Liver (tissue), 9 donors: ENCODE data around the gene STUM. TPM values are rescaled to one million over a fixed set of nuclear protein-coding genes. Genes with fewer than 3 reads are reported as not detected.

Experiments
- DNase-seq: peaks from one replicate; pipeline ENCODE4 v3.0.0-alpha.2; 2017; ENCODE audit warnings: low spot score
- H3K27ac ChIP-seq, 2 donors: one replicate each; pipeline ENCODE4 v1.7.0; 2013; ENCODE audit warnings: inconsistent platforms in 2 of 2, low read length in 2 of 2, control low read depth in 1 of 2, low read depth in 1 of 2, mild to moderate bottlenecking in 1 of 2
- H3K27me3 ChIP-seq, 4 donors: one replicate each; pipeline versions ENCODE4 v1.6.1 to v1.7.0; 2013; ENCODE audit warnings: low read length in 3 of 4, inconsistent platforms in 1 of 4, mild to moderate bottlenecking in 1 of 4, moderate library complexity in 1 of 4; ENCODE audit not compliant: control insufficient read depth in 4 of 4, insufficient read depth in 4 of 4
- H3K36me3 ChIP-seq, 4 donors: one replicate each; pipeline versions ENCODE4 v1.6.1 to v1.7.0; 2013; ENCODE audit warnings: low read length in 3 of 4, mild to moderate bottlenecking in 3 of 4, low read depth in 1 of 4, moderate library complexity in 1 of 4; ENCODE audit not compliant: control insufficient read depth in 4 of 4, insufficient read depth in 3 of 4
- H3K4me1 ChIP-seq, 4 donors: one replicate each; pipeline versions ENCODE4 v1.6.1 to v1.7.0; 2013; ENCODE audit warnings: low read length in 3 of 4, mild to moderate bottlenecking in 3 of 4, moderate library complexity in 1 of 4; ENCODE audit not compliant: control insufficient read depth in 4 of 4, insufficient read depth in 4 of 4
- H3K4me3 ChIP-seq, 3 donors: one replicate each; pipeline versions ENCODE4 v1.6.1 to v1.7.0; 2013; ENCODE audit warnings: low read length in 3 of 3, control low read depth in 1 of 3, low read depth in 1 of 3, mild to moderate bottlenecking in 1 of 3
- H3K9ac ChIP-seq, 2 donors: one replicate each; pipeline ENCODE4 v1.7.0; 2013; ENCODE audit warnings: low read length in 2 of 2, mild to moderate bottlenecking in 2 of 2, moderate library complexity in 2 of 2, control low read depth in 1 of 2, low read depth in 1 of 2
- H3K9me3 ChIP-seq, 4 donors: one replicate each; pipeline versions ENCODE4 v1.6.1 to v1.7.0; 2013; ENCODE audit warnings: low read length in 3 of 4; ENCODE audit not compliant: control insufficient read depth in 4 of 4
- FOXA1 ChIP-seq: IDR thresholded peaks from 2 replicates; pipeline ENCODE4 v1.6.1; 2016; ENCODE audit warnings: antibody characterized with exemption
- FOXA2 ChIP-seq: IDR thresholded peaks from 2 replicates; pipeline ENCODE4 v1.6.1; 2016; ENCODE audit warnings: antibody characterized with exemption
- HNF4A ChIP-seq, 2 donors: conservative IDR thresholded peaks; 2 replicates each; pipeline ENCODE4 v1.6.1; 2016; ENCODE audit warnings: antibody characterized with exemption in 2 of 2, mild to moderate bottlenecking in 2 of 2
- HNF4G ChIP-seq: IDR thresholded peaks from 2 replicates; pipeline ENCODE4 v1.6.1; 2016; ENCODE audit warnings: antibody characterized with exemption
- JUND ChIP-seq, 2 donors: IDR thresholded peaks; 2 replicates each; pipeline ENCODE4 v1.6.1; 2016; ENCODE audit warnings: antibody characterized with exemption in 2 of 2
- RAD21 ChIP-seq, 2 donors: IDR thresholded peaks; 2 replicates each; pipeline ENCODE4 v1.6.1; 2016; ENCODE audit warnings: antibody characterized with exemption in 2 of 2, mild to moderate bottlenecking in 2 of 2
- SP1 ChIP-seq: IDR thresholded peaks from 2 replicates; pipeline ENCODE4 v1.6.1; 2018; ENCODE audit warnings: antibody characterized with exemption, mild to moderate bottlenecking
- TAF1 ChIP-seq: conservative IDR thresholded peaks from 2 replicates; pipeline ENCODE4 v1.6.1; 2016; ENCODE audit warnings: antibody characterized with exemption, mild to moderate bottlenecking
- YY1 ChIP-seq: IDR thresholded peaks from 2 replicates; pipeline ENCODE4 v1.6.1; 2016; ENCODE audit warnings: antibody characterized with exemption, mild to moderate bottlenecking
- WGBS: extraction: QIAGEN DNeasy Blood & Tissue Kit; methylation state at CpG from one replicate; pipeline ENCODE4 v1.1.7; 2013; 5-methylcytosine and 5-hydroxymethylcytosine counted together
- polyA plus RNA-seq, 2 donors: library from polyadenylated mRNA; stranded (reverse) in 1 of 2; unstranded in 1 of 2; fragments of 200-250 nt in 1 of 2; fragments of >200 nt in 1 of 2; fragmentation: Nextera tagmentation in 1 of 2; extraction: Ambion mirVana in 1 of 2; gene quantifications; one replicate each; pipeline versions ENCODE4 v1.2.1 to v1.2.3, GENCODE V29; 2013 to 2015
- total RNA-seq, 2 donors: library from RNA; depleted of rRNA; stranded (reverse); fragments of >200 nt; gene quantifications; one replicate each; pipeline ENCODE4 v1.2.3, GENCODE V29; 2014
- TF ChIP-seq, protein P1 (sequence below): fragments of 150-350 bp; IDR thresholded peaks from 2 replicates; pipeline ENCODE4 v1.5.1; 2017; ENCODE audit warnings: improper control_type of control experiment, low read depth, low read length; ENCODE audit not compliant: missing input control
- TF ChIP-seq, protein P2 (sequence below): IDR thresholded peaks from 2 replicates; pipeline ENCODE4 v1.6.1; 2016; ENCODE audit warnings: antibody characterized with exemption
- donor health status: healthy.
- donor health status: healthy.
- donor health status: healthy.
- donor health status: healthy.
- donor health status: healthy.

STUM gene
- total and polyA plus RNA-seq, 4 donors: 0.03 to 0.14 (median 0.07) TPM

DNA sequence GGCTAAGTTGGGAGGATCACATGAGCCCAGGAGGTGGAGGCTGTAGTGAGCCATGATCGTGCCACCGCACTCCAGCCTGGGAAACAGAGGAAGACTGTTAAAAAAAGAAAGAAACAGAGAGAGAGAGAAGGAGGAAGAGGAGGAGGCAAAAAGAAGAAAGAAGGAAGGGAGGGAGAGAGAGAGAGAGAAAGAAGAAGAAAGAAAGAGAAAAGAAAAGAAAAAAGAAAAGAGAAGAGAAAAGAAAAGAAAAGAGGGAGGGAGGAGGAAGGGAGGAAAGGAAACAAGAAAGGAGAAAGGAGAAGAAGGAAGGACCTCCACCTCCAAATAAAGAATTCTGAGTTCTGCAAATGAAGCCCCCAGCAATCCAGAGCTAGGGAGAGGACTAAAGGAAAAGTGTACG lies 82.0 kb downstream of the STUM start:
- Histone ChIP-seq H3K4me1 (peaks cover 0 to 2% (median 2%) of the 10 kb centered on the region in 4 donors), H3K9ac (no peak overlapping the region), H3K27me3 (no peaks in the 10 kb centered on the region), H3K9me3 (no peaks in the 10 kb centered on the region), H3K36me3 (no peaks in the 10 kb centered on the region), H3K4me3 (no peak overlapping the region), H3K27ac (no peak overlapping the region)
- DNase-seq: no peak
- 86% methylated on average over 3 of the region's 3 CpGs for WGBS
- TF ChIP-seq HNF4G (no peak), FOXA2 (no peak), HNF4A (conservative IDR thresholded peaks at IDR 0.05) (no peak), YY1 (no peak)
- TF ChIP-seq, protein P1, sequence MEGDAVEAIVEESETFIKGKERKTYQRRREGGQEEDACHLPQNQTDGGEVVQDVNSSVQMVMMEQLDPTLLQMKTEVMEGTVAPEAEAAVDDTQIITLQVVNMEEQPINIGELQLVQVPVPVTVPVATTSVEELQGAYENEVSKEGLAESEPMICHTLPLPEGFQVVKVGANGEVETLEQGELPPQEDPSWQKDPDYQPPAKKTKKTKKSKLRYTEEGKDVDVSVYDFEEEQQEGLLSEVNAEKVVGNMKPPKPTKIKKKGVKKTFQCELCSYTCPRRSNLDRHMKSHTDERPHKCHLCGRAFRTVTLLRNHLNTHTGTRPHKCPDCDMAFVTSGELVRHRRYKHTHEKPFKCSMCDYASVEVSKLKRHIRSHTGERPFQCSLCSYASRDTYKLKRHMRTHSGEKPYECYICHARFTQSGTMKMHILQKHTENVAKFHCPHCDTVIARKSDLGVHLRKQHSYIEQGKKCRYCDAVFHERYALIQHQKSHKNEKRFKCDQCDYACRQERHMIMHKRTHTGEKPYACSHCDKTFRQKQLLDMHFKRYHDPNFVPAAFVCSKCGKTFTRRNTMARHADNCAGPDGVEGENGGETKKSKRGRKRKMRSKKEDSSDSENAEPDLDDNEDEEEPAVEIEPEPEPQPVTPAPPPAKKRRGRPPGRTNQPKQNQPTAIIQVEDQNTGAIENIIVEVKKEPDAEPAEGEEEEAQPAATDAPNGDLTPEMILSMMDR: no peak

DNA sequence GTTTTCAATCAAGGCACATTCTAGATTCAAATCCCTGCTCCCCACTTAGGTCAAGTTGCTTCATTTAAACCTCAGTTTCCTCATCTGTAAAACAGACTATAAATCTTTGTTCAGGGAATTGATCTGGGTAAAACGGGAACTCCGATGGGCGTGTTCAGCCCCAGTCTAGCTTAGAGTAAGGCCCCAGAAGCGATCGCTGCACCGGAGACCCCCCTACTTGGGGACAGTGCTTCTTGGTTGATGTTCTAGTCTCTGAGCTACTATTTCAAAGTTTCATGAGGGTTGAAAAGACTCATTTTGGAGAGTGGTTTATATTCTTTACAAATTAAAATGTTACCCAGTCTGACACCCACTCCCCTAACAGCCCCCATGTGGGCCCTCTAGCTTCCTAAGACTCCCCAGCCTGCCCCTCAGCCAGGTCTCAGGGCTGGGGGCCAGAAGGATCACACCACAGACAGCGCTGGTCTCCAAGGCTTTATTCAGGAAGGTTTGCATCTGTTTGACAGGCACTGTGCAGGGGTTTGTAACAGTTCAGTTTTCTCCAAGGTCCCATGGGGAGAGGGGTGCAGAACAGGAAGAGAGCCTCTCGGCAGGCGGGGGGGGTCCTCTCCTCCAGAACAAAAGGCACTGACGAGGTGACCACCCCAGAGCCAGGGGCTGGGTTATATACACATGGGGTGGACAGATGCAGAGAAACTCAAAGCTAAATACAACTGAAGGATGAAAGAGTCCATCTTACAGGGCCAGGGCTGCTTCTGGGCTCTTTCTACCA lies 82.9 kb downstream of the STUM start:
- no peak overlapping the region for H3K4me3 ChIP-seq
- TF ChIP-seq, protein P2, sequence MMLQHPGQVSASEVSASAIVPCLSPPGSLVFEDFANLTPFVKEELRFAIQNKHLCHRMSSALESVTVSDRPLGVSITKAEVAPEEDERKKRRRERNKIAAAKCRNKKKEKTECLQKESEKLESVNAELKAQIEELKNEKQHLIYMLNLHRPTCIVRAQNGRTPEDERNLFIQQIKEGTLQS: no peak
- TF ChIP-seq, protein P1: no peak
- no peak for TF ChIP-seq JUND (IDR thresholded peaks at IDR 0.05)
- TF ChIP-seq RAD21 (IDR thresholded peaks at IDR 0.05): no peak
- no peak overlapping the region for H3K9ac ChIP-seq
- no peak for DNase-seq
- no peaks in the 10 kb centered on the region for H3K27me3 ChIP-seq
- no peak overlapping the region for H3K27ac ChIP-seq
- H3K9me3 ChIP-seq: no peaks in the 10 kb centered on the region
- WGBS: 72% methylated on average over 10 of the region's 10 CpGs
- H3K36me3 ChIP-seq: no peaks in the 10 kb centered on the region
- H3K4me1 ChIP-seq: peaks cover 0 to under 1% (median under 1%) of the 10 kb centered on the region in 4 donors

DNA sequence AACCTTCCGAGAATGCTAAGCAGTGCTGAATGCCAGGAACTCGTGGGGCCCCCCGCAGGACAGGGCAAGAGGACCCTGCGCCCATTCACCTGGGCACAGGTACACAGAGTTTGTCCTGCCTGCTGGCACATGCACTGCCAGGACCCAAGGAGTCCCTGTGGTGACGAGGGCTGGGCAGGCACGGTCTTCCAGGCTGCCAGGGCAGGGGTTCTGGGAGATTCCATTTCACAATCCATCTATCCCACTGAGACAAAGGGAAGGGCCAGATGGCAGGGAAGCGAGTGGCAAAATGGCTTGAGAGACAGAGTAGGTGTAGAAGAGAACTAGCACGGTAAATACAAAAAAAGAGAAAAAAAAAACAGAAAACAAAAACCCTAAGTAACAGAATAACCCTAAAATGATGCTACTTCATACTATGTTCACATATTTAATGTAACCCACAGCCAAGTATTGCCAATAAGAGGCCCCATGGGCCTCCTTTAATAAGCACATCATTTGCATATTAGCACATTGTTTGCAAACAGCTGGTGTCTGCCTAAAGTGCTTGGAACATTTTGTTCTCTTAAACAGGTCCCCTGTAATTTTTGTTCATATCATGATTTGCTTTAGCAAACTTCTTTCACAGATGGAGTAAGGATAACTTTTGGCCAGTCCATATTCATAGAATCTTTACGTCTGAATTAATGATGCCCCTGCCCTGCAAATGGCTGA lies 83.8 kb downstream of the STUM start:
- WGBS: 83% methylated on average over 9 of the region's 9 CpGs
- no peak for TF ChIP-seq HNF4A (conservative IDR thresholded peaks at IDR 0.05)
- no peak for TF ChIP-seq JUND (IDR thresholded peaks at IDR 0.05)
- TF ChIP-seq SP1: no peak
- TF ChIP-seq TAF1: no peak
- TF ChIP-seq FOXA1: no peak
- TF ChIP-seq, protein P1: no peak
- H3K27ac ChIP-seq: no peak overlapping the region
- H3K4me1 ChIP-seq: no peaks in the 10 kb centered on the region
- no peak overlapping the region for H3K4me3 ChIP-seq
- DNase-seq: no peak
- H3K9ac ChIP-seq: no peak overlapping the region
- no peaks in the 10 kb centered on the region for H3K9me3 ChIP-seq
- no peaks in the 10 kb centered on the region for H3K27me3 ChIP-seq
- no peaks in the 10 kb centered on the region for H3K36me3 ChIP-seq
